Measurements from ENCODE around the gene MACROH2A1.

MACROH2A1 gene

GRCh38 chr5:135398855-135399793 lies at the start of gene MACROH2A1:
Gene MACROH2A1 (minus strand): TSS chr5:135399231. CDS start chr5:135389093, 10,138 bp downstream.
- peak; percentile 93 for DNase-seq

GRCh38 chr5:135448071-135448739 lies 49.2 kb upstream of the MACROH2A1 start:
- DNase-seq = no peak

- no peak for DNase-seq
These were observed 48.4 kb upstream of the MACROH2A1 start, which contains the start of gene DCANP1 for GRCh38 chr5:135447298-135447929. Gene DCANP1 (minus strand): TSS chr5:135447348. CDS start chr5:135447108, 240 bp downstream.

- DNase-seq = no peak
These were observed 47.6 kb upstream of the MACROH2A1 start for GRCh38 chr5:135446615-135447014.

GRCh38 chr5:135446206-135446605 lies 47.2 kb upstream of the MACROH2A1 start:
- no peak for DNase-seq

- DNase-seq = no peak
These were observed 46.4 kb upstream of the MACROH2A1 start for GRCh38 chr5:135445306-135445985.

- no peak for DNase-seq
These were observed 45.9 kb upstream of the MACROH2A1 start for GRCh38 chr5:135444881-135445280.

GRCh38 chr5:135444360-135444759 lies 45.3 kb upstream of the MACROH2A1 start:
- no peak for DNase-seq

- DNase-seq = no peak
These were observed 44.3 kb upstream of the MACROH2A1 start for GRCh38 chr5:135443161-135443960.

- DNase-seq = no peak
These were observed 43.6 kb upstream of the MACROH2A1 start for GRCh38 chr5:135442431-135443160.

GRCh38 chr5:135441919-135442318 lies 42.9 kb upstream of the MACROH2A1 start:
- DNase-seq = no peak

GRCh38 chr5:135441350-135441831 lies 42.4 kb upstream of the MACROH2A1 start:
- no peak for DNase-seq

GRCh38 chr5:135440916-135441315 lies 41.9 kb upstream of the MACROH2A1 start:
- no peak for DNase-seq

- DNase-seq = no peak
These were observed 40.5 kb upstream of the MACROH2A1 start for GRCh38 chr5:135439231-135440205.

- DNase-seq = no peak
These were observed 39.7 kb upstream of the MACROH2A1 start for GRCh38 chr5:135438636-135439221.

- no peak for DNase-seq
These were observed 38.9 kb upstream of the MACROH2A1 start for GRCh38 chr5:135437796-135438560.

- DNase-seq = no peak
These were observed 38.4 kb upstream of the MACROH2A1 start for GRCh38 chr5:135437422-135437795.

GRCh38 chr5:135436951-135437418 lies 38.0 kb upstream of the MACROH2A1 start:
- DNase-seq = no peak
